IPS-15b (cell line): Measurements from ENCODE around the gene TMCO4.

Experiments
- H3K27me3 ChIP-seq: one replicate; pipeline ENCODE4 v1.6.1; 2013; ENCODE audit warnings: low read length; ENCODE audit not compliant: control insufficient read depth, insufficient read depth
- H3K36me3 ChIP-seq: one replicate; pipeline ENCODE4 v1.6.1; 2013; ENCODE audit warnings: low read length; ENCODE audit not compliant: control insufficient read depth, insufficient read depth
- H3K4me1 ChIP-seq: one replicate; pipeline ENCODE4 v1.6.1; 2013; ENCODE audit warnings: mild to moderate bottlenecking, low read length; ENCODE audit not compliant: control insufficient read depth, insufficient read depth
- H3K4me3 ChIP-seq: one replicate; pipeline ENCODE4 v1.5.1; 2013; ENCODE audit warnings: low read depth, low read length
- H3K9ac ChIP-seq: one replicate; pipeline ENCODE4 v1.6.1; 2013; ENCODE audit warnings: low read depth, mild to moderate bottlenecking, low read length
- H3K9me3 ChIP-seq: one replicate; pipeline ENCODE4 v1.6.1; 2013; ENCODE audit warnings: mild to moderate bottlenecking, low read length; ENCODE audit not compliant: control insufficient read depth, insufficient read depth

TMCO4 gene

DNA sequence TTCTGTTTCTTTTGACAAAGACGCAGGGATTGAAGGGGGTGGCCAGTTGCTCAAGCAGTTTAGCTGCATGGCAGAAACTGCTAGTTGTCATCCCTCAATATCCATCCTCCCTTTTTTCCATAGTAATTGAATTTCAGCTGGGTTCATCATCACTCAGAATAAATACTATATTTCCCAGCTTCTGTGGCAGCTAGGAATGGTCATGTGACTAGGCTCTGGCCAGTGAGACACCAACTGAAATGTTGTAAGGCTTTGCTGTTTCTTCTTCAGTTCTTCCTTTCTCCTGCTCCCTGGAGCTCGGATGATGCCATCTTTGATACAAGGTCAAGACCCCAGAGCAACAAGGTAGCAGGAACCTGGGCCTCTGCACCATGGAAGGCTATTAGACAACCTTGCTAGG is 61.0 kb downstream of the TMCO4 start:
- no peak overlapping the region for H3K9ac ChIP-seq
- no peaks in the 10 kb centered on the region for H3K27me3 ChIP-seq
- H3K9me3 ChIP-seq, result no peaks in the 10 kb centered on the region
- no peaks in the 10 kb centered on the region for H3K4me1 ChIP-seq
- H3K4me3 ChIP-seq, result no peak overlapping the region
- no peaks in the 10 kb centered on the region for H3K36me3 ChIP-seq

DNA sequence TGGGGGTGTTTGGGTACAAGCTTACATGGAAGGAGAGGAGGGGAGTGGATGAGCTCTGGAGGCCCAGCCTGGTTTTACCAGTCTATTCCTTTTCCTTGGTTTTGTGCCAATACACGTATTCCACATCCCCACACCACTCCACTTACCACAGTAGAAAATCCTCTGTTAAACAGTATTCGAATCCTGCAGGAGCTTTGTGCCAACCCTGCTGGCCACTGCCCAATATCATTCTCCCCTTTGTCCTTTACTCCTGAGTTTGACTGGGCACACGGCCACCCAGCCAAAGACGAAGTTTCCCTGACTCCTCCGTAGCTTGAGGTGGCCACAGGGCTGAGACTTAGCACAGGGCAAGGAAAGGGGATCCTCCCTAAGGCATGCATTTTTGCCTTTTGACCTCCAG is 61.6 kb downstream of the TMCO4 start:
- no peaks in the 10 kb centered on the region for H3K9me3 ChIP-seq
- no peaks in the 10 kb centered on the region for H3K27me3 ChIP-seq
- H3K36me3 ChIP-seq, result no peaks in the 10 kb centered on the region
- no peak overlapping the region for H3K9ac ChIP-seq
- H3K4me1 ChIP-seq, result no peaks in the 10 kb centered on the region
- H3K4me3 ChIP-seq, result no peak overlapping the region

DNA sequence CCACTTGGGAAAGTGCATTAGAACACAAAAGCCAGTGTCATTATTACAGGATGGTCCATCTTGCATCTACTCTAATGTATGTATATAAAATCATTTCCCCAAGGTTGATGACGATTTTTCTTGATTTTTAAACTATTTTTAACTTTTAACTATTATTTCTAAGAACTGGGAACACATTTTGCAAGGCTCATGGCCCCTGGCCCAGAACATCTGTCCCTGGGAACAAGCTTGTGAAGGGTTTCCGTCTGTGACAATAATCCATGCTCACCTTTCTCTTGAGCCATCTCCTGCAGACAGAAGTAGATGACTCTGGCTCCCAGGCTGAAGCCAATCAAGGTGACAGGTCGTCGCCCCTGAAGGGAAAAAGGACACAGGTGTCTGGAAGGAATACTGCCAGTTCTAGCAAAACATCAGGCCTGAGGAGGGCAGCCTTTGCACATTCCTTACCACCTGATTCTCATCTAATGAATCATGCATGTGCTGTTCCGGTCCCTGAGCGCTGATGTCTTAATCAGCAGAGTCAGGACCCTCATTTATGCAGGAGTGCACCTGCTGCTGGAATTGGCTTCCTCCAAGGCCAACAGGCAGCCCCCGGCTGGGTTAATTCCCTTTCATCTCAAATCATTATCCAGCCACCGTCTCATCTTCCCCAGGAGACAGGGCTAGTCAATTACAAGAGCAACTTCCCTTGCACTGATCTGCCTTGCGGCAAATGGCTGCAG is 62.5 kb downstream of the TMCO4 start:
- Histone ChIP-seq H3K4me3 (no peak overlapping the region), H3K27me3 (no peaks in the 10 kb centered on the region), H3K9me3 (no peaks in the 10 kb centered on the region), H3K9ac (no peak overlapping the region), H3K4me1 (no peaks in the 10 kb centered on the region), H3K36me3 (no peaks in the 10 kb centered on the region)

DNA sequence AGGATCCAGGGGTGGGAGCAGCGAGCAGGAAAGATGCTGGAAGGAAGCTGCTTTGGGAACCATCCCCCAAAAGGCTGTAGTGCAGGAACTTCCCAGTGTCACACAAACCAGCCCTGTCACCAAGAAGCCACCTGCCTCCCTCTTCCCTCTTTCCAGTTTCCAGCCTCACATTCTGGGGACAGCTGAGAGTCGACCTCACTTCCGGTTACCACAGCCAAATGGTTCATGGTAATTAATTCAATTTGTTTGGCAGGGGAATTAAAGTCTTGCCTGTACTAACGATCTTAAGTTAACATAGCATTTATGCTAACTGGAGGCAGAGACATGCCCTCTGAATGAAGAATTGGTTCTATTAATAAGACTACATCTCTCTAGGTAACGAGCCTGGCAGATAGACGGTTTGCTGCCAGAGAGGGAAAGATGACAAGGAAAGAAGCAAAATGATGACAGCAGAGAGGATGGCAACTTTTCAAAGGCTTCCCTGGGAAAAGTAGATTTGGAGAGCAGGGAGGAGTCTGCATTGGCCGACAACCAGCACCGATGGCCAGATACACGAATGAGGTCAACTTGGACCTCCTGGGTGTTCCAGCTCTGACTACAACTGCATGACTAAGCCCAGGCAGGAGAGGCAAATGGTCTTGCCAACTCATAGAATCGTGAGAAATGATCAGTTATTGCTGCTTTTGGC is 64.1 kb downstream of the TMCO4 start:
- Histone ChIP-seq H3K4me3 (no peak overlapping the region), H3K27me3 (no peaks in the 10 kb centered on the region), H3K4me1 (no peaks in the 10 kb centered on the region), H3K36me3 (no peaks in the 10 kb centered on the region), H3K9me3 (no peaks in the 10 kb centered on the region), H3K9ac (no peak overlapping the region)

DNA sequence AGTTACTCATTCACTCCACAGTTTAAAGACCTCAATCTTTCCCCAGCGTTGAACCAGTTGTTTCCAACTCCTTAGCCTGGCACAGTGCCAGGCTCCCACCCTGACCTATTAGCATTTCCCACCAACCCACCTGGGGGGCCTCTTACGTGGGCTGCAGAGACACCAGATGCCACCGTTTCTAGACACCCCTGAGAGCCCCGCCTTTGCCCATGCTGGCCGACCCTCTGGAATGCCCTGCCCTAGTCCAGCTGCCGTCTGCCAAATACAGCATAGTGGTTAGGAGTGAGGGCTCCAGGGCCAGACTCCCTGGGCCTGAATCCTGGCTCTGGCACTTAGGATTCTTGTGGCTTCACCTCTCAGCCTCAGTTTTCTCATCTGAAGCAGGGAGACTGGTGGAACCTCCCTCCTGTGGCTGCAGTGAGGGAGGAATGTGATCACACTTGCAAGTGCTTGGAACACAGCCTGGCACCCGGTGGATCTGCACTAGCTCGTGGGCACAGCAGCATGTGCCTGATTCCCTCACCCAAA is 65.2 kb downstream of the TMCO4 start:
- no peak overlapping the region for H3K4me3 ChIP-seq
- no peaks in the 10 kb centered on the region for H3K36me3 ChIP-seq
- H3K9me3 ChIP-seq, result no peaks in the 10 kb centered on the region
- no peak overlapping the region for H3K9ac ChIP-seq
- no peaks in the 10 kb centered on the region for H3K4me1 ChIP-seq
- no peaks in the 10 kb centered on the region for H3K27me3 ChIP-seq

DNA sequence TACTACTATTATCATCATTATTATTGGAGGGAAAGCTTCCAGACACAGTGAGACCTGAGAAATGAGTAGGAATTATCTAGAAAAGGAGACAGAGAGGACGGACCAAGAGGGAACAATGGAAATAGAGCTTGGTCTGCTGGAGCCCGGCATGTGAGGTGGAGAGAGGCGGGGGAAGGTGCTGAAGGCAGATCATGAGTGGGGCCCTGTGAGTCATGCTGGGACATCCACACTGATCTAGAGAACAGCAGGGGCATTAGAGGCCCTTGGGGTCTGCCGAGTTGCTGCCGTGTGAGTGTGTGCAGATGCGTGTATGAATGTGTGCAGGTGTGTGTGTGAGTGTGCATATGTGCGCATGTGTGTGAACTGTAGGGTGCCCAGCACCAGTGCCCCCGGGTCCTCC is 65.7 kb downstream of the TMCO4 start:
- no peaks in the 10 kb centered on the region for H3K27me3 ChIP-seq
- H3K9me3 ChIP-seq, result no peaks in the 10 kb centered on the region
- H3K36me3 ChIP-seq, result no peaks in the 10 kb centered on the region
- H3K9ac ChIP-seq, result no peak overlapping the region
- no peaks in the 10 kb centered on the region for H3K4me1 ChIP-seq
- no peak overlapping the region for H3K4me3 ChIP-seq

DNA sequence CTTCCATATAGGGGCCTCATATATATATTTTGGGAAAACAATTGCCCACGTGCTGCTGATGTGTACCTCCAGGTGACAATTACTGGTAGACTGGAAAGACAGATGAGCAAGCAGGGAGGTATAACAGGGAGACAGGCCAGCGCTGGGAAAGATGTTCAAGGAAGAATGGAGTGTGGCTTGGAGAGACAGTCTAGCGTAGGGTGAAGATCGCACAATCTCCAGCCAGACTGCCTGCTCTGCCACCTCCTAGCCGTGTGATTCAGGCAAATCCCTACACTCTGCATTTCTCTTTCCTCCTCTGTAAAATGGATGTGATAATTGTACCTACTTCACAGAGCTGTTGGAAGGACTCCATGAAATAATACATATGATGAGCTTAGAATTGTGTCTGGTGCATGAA is 66.1 kb downstream of the TMCO4 start:
- Histone ChIP-seq H3K9me3 (no peaks in the 10 kb centered on the region), H3K4me1 (no peaks in the 10 kb centered on the region), H3K36me3 (no peaks in the 10 kb centered on the region), H3K27me3 (no peaks in the 10 kb centered on the region), H3K4me3 (no peak overlapping the region), H3K9ac (no peak overlapping the region)

DNA sequence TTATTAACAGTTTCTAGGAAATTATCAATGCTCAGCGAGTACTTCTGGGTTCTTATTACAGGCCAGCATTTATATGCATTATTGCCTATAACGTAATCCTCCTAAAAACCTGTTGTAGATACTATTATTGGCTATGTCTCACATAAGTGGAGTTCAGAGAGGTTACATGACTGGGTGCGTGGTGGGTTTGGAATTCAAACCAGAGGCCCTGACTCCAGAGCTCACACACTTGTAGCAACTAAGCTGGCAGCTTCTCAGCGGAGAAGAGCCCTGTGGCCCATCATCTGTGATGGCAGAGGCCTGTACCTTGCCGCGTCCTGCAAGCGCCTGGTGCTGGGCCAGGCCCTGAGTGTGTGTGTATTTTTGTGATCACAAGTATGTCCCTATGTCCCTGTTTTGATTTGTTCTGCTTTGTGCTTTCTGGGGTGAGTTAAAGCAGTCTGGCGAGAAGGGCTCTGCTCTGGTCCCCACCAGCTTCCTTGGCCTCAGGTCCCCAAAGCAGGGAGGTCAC is 68.3 kb downstream of the TMCO4 start:
- H3K4me1 ChIP-seq, result no peaks in the 10 kb centered on the region
- no peak overlapping the region for H3K9ac ChIP-seq
- H3K4me3 ChIP-seq, result no peak overlapping the region
- H3K9me3 ChIP-seq, result no peaks in the 10 kb centered on the region
- no peaks in the 10 kb centered on the region for H3K36me3 ChIP-seq
- no peaks in the 10 kb centered on the region for H3K27me3 ChIP-seq

DNA sequence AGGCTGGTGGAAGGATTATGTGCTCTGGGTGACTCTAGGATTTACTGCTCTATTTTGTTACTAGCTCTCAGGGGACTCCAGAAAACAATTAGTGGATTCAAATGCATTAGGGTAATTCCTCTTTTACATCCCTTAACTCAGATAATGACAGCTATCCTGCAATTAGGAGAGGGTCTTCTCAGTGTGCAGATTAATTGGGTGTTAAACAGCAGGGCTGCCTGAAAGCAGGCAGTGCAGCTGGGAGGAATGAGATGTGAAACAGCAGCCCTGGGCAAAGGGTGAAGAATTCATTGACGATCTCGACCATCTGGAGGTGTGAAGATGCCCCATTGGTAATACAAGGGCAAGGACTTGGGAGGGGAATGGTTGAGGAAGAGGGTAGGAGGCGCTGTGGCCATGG is 68.9 kb downstream of the TMCO4 start:
- no peaks in the 10 kb centered on the region for H3K27me3 ChIP-seq
- no peak overlapping the region for H3K4me3 ChIP-seq
- H3K9ac ChIP-seq, result no peak overlapping the region
- no peaks in the 10 kb centered on the region for H3K36me3 ChIP-seq
- H3K4me1 ChIP-seq, result no peaks in the 10 kb centered on the region
- no peaks in the 10 kb centered on the region for H3K9me3 ChIP-seq

DNA sequence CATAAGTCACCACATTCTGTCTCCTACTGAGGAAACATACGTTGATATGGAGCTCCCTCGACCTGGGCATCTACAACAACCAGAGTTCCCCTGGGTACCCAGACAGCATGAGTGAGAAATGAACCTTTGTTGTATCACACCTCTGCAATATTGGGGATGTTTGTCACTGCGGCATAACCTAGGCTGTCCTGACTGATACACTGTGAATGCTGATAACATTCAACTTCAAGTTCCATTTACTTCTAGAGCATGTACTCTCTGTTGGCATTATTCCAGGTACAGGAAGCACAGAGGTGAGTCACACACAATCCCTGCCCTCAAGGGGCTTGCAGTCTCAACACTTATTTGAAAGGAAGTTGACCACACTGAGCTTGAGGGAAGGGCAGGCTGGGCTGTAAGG is 69.5 kb downstream of the TMCO4 start:
- Histone ChIP-seq H3K4me3 (no peak overlapping the region), H3K36me3 (no peaks in the 10 kb centered on the region), H3K27me3 (no peaks in the 10 kb centered on the region), H3K9me3 (no peaks in the 10 kb centered on the region), H3K4me1 (no peaks in the 10 kb centered on the region), H3K9ac (no peak overlapping the region)

DNA sequence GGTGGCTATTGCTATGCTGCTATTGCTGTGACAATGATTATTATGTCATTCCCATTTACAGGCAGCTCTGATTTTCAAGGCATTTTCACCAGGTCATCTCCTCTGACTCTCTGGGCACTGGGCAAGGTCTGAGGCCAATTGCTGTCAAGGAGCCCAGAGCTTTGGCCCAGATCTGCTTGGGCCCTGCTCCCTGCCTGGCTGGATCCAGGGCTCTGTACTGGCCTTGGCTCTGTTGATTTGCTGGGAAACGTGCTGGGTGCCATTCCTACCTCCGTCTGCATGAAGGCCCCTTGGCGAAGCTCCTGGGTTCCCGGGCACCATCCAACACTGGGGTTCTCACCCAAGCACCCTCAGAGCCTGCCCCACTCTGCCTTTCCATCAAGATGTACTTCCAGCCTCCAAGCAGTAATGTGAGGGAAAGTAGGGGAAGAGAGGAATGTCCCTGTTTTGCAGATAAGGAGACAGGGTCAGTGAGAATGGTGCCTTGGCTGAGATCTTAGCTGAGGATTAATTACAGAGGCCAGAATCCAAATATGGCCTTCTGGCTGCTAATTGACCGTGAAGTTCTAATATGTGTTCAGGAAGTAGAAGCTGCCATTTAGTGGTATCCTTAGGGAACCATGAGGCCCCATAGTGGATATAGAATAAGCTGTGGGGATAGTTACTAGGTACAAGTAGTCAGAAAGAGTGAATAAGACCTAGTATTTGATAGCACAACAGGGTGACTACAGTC is 71.1 kb downstream of the TMCO4 start:
- Histone ChIP-seq H3K36me3 (no peaks in the 10 kb centered on the region), H3K27me3 (no peaks in the 10 kb centered on the region), H3K4me3 (no peak overlapping the region), H3K9me3 (no peaks in the 10 kb centered on the region), H3K9ac (no peak overlapping the region), H3K4me1 (no peaks in the 10 kb centered on the region)
